ENCODE measurements around the gene SGMS2. TPM values are rescaled to one million over a fixed set of nuclear protein-coding genes. Genes with fewer than 3 reads are reported as not detected.

SGMS2 gene
- total RNA-seq, 1 donor from 2014 or later, result 7.5 TPM

GRCh38 chr4:107930821-107931774 is 106.4 kb downstream of the SGMS2 start, which contains the start of gene CYP2U1:
CYP2U1 (plus strand) TSS chr4:107931549; CDS start chr4:107931644, 95 bp downstream.
- no peaks in the 10 kb centered on the region for H3K36me3 Mint-ChIP-seq
- H3K4me1 Mint-ChIP-seq, result peaks cover 18% of the 10 kb centered on the region
- peak; percentile 54 to 75 for DNase-seq (ENCODE audit: low spot score in 2 of 2, unreplicated experiment in 2 of 2)
- TF ChIP-seq, protein P1, sequence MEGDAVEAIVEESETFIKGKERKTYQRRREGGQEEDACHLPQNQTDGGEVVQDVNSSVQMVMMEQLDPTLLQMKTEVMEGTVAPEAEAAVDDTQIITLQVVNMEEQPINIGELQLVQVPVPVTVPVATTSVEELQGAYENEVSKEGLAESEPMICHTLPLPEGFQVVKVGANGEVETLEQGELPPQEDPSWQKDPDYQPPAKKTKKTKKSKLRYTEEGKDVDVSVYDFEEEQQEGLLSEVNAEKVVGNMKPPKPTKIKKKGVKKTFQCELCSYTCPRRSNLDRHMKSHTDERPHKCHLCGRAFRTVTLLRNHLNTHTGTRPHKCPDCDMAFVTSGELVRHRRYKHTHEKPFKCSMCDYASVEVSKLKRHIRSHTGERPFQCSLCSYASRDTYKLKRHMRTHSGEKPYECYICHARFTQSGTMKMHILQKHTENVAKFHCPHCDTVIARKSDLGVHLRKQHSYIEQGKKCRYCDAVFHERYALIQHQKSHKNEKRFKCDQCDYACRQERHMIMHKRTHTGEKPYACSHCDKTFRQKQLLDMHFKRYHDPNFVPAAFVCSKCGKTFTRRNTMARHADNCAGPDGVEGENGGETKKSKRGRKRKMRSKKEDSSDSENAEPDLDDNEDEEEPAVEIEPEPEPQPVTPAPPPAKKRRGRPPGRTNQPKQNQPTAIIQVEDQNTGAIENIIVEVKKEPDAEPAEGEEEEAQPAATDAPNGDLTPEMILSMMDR (IDR thresholded peaks at IDR 0.05; ENCODE audit: unreplicated experiment), result no peak
- peak within 1 kb of the TSS; percentile 78 for H3K27ac Mint-ChIP-seq
- H3K9me3 Mint-ChIP-seq, result no peaks in the 10 kb centered on the region
- peaks cover 6% of the 10 kb centered on the region for H3K27me3 Mint-ChIP-seq (ENCODE audit: low read depth)
- peak within 1 kb of the TSS; percentile 81 for H3K4me3 Mint-ChIP-seq

DNA sequence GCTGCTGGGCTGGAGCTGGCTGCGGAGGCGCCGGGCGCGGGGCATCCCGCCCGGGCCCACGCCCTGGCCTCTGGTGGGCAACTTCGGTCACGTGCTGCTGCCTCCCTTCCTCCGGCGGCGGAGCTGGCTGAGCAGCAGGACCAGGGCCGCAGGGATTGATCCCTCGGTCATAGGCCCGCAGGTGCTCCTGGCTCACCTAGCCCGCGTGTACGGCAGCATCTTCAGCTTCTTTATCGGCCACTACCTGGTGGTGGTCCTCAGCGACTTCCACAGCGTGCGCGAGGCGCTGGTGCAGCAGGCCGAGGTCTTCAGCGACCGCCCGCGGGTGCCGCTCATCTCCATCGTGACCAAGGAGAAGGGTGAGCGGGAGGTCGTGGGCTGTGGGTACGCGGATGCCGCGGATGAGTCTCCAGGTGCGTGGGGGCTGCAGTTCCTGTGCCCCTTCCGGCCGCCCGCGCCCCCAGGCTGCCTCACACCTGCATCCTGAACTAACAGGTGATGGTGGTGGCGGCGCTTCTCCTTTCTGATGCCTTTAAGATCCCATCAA is 107.1 kb downstream of the SGMS2 start:
- H3K27me3 Mint-ChIP-seq (ENCODE audit: low read depth), result peaks cover 6% of the 10 kb centered on the region
- peak overlapping the region; percentile 73 for H3K4me3 Mint-ChIP-seq
- no peak overlapping the region for H3K27ac Mint-ChIP-seq
- H3K4me1 Mint-ChIP-seq, result peaks cover 18% of the 10 kb centered on the region
- H3K9me3 Mint-ChIP-seq, result no peaks in the 10 kb centered on the region
- H3K36me3 Mint-ChIP-seq, result peaks cover 2% of the 10 kb centered on the region
- TF ChIP-seq, protein P1 (IDR thresholded peaks at IDR 0.05; ENCODE audit: unreplicated experiment), result no peak
- DNase-seq (ENCODE audit: low spot score in 2 of 2, unreplicated experiment in 2 of 2), result no peak

DNA sequence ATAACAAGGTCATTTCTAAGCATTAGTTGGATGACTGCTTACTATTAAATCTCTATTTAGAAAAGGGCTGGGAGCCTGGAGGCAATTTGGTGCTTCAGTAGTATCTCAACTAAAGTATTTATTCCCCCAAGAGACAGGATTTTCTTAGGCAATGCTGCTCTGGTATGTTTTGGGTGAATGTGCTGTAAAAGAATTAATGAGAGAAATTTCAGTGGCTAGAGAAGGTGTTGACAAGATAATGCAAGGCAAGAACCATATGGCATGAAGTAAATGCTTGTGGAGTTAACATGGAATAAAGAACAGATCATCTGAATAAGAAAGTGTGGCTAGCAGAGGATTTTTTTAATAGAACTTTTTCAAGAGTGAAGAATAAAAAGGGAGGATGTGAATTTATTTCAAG is 110.5 kb downstream of the SGMS2 start:
- peaks cover 9% of the 10 kb centered on the region for H3K36me3 Mint-ChIP-seq
- DNase-seq (ENCODE audit: low spot score in 2 of 2, unreplicated experiment in 2 of 2), result no peak

GRCh38 chr4:107937040-107937439 is 112.3 kb downstream of the SGMS2 start:
- DNase-seq (ENCODE audit: low spot score in 2 of 2, unreplicated experiment in 2 of 2), result no peak
- TF ChIP-seq, protein P1 (IDR thresholded peaks at IDR 0.05; ENCODE audit: unreplicated experiment), result no peak
- peaks cover 9% of the 10 kb centered on the region for H3K36me3 Mint-ChIP-seq

More for the DNA sequence above, 110.5 kb downstream of the SGMS2 start:
- H3K4me3 Mint-ChIP-seq, result no peak overlapping the region
- TF ChIP-seq, protein P1 (IDR thresholded peaks at IDR 0.05; ENCODE audit: unreplicated experiment), result no peak
- H3K9me3 Mint-ChIP-seq, result no peaks in the 10 kb centered on the region
- no peak overlapping the region for H3K27ac Mint-ChIP-seq
- H3K4me1 Mint-ChIP-seq, result peaks cover 18% of the 10 kb centered on the region
- H3K27me3 Mint-ChIP-seq (ENCODE audit: low read depth), result peaks cover 6% of the 10 kb centered on the region

GRCh38 chr4:107939307-107939706 is 114.6 kb downstream of the SGMS2 start:
- Mint-ChIP-seq H3K27ac (no peak overlapping the region), H3K27me3 (ENCODE audit: low read depth) (no peaks in the 10 kb centered on the region), H3K9me3 (peaks cover 12% of the 10 kb centered on the region), H3K4me1 (no peaks in the 10 kb centered on the region), H3K36me3 (peaks cover 9% of the 10 kb centered on the region), H3K4me3 (no peak overlapping the region)
- TF ChIP-seq, protein P1 (IDR thresholded peaks at IDR 0.05; ENCODE audit: unreplicated experiment), result no peak
- no peak for DNase-seq (ENCODE audit: low spot score in 2 of 2, unreplicated experiment in 2 of 2)

More at GRCh38 chr4:107937040-107937439, 112.3 kb downstream of the SGMS2 start:
- H3K9me3 Mint-ChIP-seq, result no peaks in the 10 kb centered on the region
- H3K4me3 Mint-ChIP-seq, result no peak overlapping the region
- peaks cover 6% of the 10 kb centered on the region for H3K27me3 Mint-ChIP-seq (ENCODE audit: low read depth)
- peaks cover 8% of the 10 kb centered on the region for H3K4me1 Mint-ChIP-seq
- no peak overlapping the region for H3K27ac Mint-ChIP-seq
